DOHH2 (cell line): ENCODE measurements around the gene PIK3AP1.

Experiments used
- H3F3A ChIP-seq: fragments of 200-600 bp; sonication (generic), shearing (Covaris generic); 2 replicates; pipeline ENCODE4 v1.6.0; 2016; ENCODE audit warnings: antibody characterized with exemption, mild to moderate bottlenecking; ENCODE audit not compliant: control insufficient read depth, insufficient read depth
- H3K27ac ChIP-seq: fragments of 200-600 bp; sonication (generic); 2 replicates; pipeline ENCODE4 v1.5.1; 2014; ENCODE audit warnings: low read depth, mild to moderate bottlenecking, low read length, moderate library complexity
- H3K27me3 ChIP-seq: fragments of 200-600 bp; sonication (generic); 2 replicates; pipeline ENCODE4 v1.6.1; 2014; ENCODE audit warnings: mild to moderate bottlenecking, low read length, mixed read lengths; ENCODE audit not compliant: control insufficient read depth
- H3K36me3 ChIP-seq: fragments of 200-600 bp; sonication (generic); 2 replicates; pipeline ENCODE4 v1.6.1; 2014; ENCODE audit warnings: mild to moderate bottlenecking, low read length, moderate library complexity, mixed read lengths; ENCODE audit not compliant: control insufficient read depth
- H3K4me1 ChIP-seq: fragments of 200-600 bp; sonication (generic); 2 replicates; pipeline ENCODE4 v1.6.1; 2014; ENCODE audit warnings: mild to moderate bottlenecking, low read length, mixed read lengths; ENCODE audit not compliant: control insufficient read depth
- H3K4me2 ChIP-seq: fragments of 200-600 bp; sonication (generic); 2 replicates; pipeline ENCODE4 v1.6.0; 2014; ENCODE audit warnings: mild to moderate bottlenecking, low read length, moderate library complexity
- H3K4me3 ChIP-seq: fragments of 200-600 bp; sonication (generic); 2 replicates; pipeline ENCODE4 v1.5.1; 2014; ENCODE audit warnings: mild to moderate bottlenecking, low read length, mixed read lengths
- H3K79me2 ChIP-seq: fragments of 200-600 bp; sonication (generic); 2 replicates; pipeline ENCODE4 v1.6.1; 2014; ENCODE audit warnings: mild to moderate bottlenecking, low read length, mixed read lengths; ENCODE audit not compliant: control insufficient read depth
- H3K9me2 ChIP-seq: fragments of 200-600 bp; sonication (generic); replicated peaks from 2 replicates; pipeline ENCODE4 v1.6.1; 2014; ENCODE audit warnings: mild to moderate bottlenecking, low read length, mixed read lengths; ENCODE audit not compliant: control insufficient read depth
- H3K9me3 ChIP-seq: fragments of 200-600 bp; sonication (generic); 2 replicates; pipeline ENCODE4 v1.6.1; 2014; ENCODE audit warnings: antibody characterized with exemption, low read length, mixed read lengths; ENCODE audit not compliant: control insufficient read depth, insufficient read depth
- H4K20me1 ChIP-seq: fragments of 200-600 bp; sonication (generic); 2 replicates; pipeline ENCODE4 v1.6.0; 2014; ENCODE audit warnings: low read depth, mild to moderate bottlenecking, antibody characterized with exemption, low read length, moderate library complexity; ENCODE audit not compliant: control insufficient read depth, insufficient read depth
- EZH2phosphoT487 ChIP-seq: fragments of 200-600 bp; sonication (generic); IDR thresholded peaks from 2 replicates; pipeline ENCODE4 v1.6.1; 2017; ENCODE audit warnings: borderline replicate concordance, mild to moderate bottlenecking, antibody characterized with exemption, low read length, moderate library complexity, mixed read lengths
- TF ChIP-seq, protein P1 (sequence below): fragments of 200-600 bp; sonication (generic); IDR thresholded peaks from one replicate; pipeline ENCODE4 v1.5.1; 2014; ENCODE audit warnings: antibody characterized with exemption, mild to moderate bottlenecking, low read depth, low read length; ENCODE audit not compliant: poor library complexity, severe bottlenecking

Gene PIK3AP1

GRCh38 chr10:96672481-96673175 lies 47.7 kb downstream of the PIK3AP1 start:
- no peaks in the 10 kb centered on the region for H3K9me3 ChIP-seq
- peaks cover 100% of the 10 kb centered on the region for H3K4me1 ChIP-seq
- peaks cover 34% of the 10 kb centered on the region for H3F3A ChIP-seq
- peaks cover 82% of the 10 kb centered on the region for H3K36me3 ChIP-seq
- peaks cover 18% of the 10 kb centered on the region; the same call in 1 of the 2 replicates for H4K20me1 ChIP-seq
- H3K4me2 ChIP-seq: peak overlapping the region; percentile 73
- no peaks in the 10 kb centered on the region for H3K9me2 ChIP-seq
- no peak for TF ChIP-seq EZH2phosphoT487
- TF ChIP-seq, protein P1, sequence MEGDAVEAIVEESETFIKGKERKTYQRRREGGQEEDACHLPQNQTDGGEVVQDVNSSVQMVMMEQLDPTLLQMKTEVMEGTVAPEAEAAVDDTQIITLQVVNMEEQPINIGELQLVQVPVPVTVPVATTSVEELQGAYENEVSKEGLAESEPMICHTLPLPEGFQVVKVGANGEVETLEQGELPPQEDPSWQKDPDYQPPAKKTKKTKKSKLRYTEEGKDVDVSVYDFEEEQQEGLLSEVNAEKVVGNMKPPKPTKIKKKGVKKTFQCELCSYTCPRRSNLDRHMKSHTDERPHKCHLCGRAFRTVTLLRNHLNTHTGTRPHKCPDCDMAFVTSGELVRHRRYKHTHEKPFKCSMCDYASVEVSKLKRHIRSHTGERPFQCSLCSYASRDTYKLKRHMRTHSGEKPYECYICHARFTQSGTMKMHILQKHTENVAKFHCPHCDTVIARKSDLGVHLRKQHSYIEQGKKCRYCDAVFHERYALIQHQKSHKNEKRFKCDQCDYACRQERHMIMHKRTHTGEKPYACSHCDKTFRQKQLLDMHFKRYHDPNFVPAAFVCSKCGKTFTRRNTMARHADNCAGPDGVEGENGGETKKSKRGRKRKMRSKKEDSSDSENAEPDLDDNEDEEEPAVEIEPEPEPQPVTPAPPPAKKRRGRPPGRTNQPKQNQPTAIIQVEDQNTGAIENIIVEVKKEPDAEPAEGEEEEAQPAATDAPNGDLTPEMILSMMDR: no peak
- peak overlapping the region; percentile 90 for H3K27ac ChIP-seq
- no peaks in the 10 kb centered on the region for H3K27me3 ChIP-seq
- H3K79me2 ChIP-seq: peaks cover 100% of the 10 kb centered on the region
- H3K4me3 ChIP-seq: peak overlapping the region; percentile 56

GRCh38 chr10:96671211-96671890 lies 49.0 kb downstream of the PIK3AP1 start:
- no peak for TF ChIP-seq EZH2phosphoT487
- TF ChIP-seq, protein P1: no peak
- Histone ChIP-seq H4K20me1 (peaks cover 23% of the 10 kb centered on the region; the same call in 1 of the 2 replicates), H3K9me3 (no peaks in the 10 kb centered on the region), H3K4me1 (peaks cover 100% of the 10 kb centered on the region), H3F3A (peaks cover 30% of the 10 kb centered on the region), H3K9me2 (no peaks in the 10 kb centered on the region), H3K36me3 (peaks cover 79% of the 10 kb centered on the region), H3K4me2 (peak overlapping the region; percentile 73), H3K79me2 (peaks cover 100% of the 10 kb centered on the region), H3K4me3 (peak overlapping the region; percentile 56), H3K27ac (peak overlapping the region; percentile 3; the same call in 1 of the 2 replicates), H3K27me3 (no peaks in the 10 kb centered on the region)

- peaks cover 100% of the 10 kb centered on the region for H3K79me2 ChIP-seq
- H3K9me3 ChIP-seq: no peaks in the 10 kb centered on the region
- peak overlapping the region; percentile 56 for H3K4me3 ChIP-seq
- no peaks in the 10 kb centered on the region for H3K27me3 ChIP-seq
- peak overlapping the region; percentile 12; the same call in 1 of the 2 replicates for H3K27ac ChIP-seq
- H3K4me1 ChIP-seq: peaks cover 100% of the 10 kb centered on the region
- peaks cover 25% of the 10 kb centered on the region for H3F3A ChIP-seq
- peak overlapping the region; percentile 73 for H3K4me2 ChIP-seq
- H4K20me1 ChIP-seq: peaks cover 23% of the 10 kb centered on the region; the same call in 1 of the 2 replicates
- no peaks in the 10 kb centered on the region for H3K9me2 ChIP-seq
- peaks cover 76% of the 10 kb centered on the region for H3K36me3 ChIP-seq
- TF ChIP-seq EZH2phosphoT487: no peak
- TF ChIP-seq, protein P1: no peak
Observed at GRCh38 chr10:96670786-96671185, 49.5 kb downstream of the PIK3AP1 start.
